Suprapubic skin (tissue), 4 donors: ENCODE measurements around the gene LCE2C. TPM values are rescaled to one million over a fixed set of nuclear protein-coding genes. Genes with fewer than 3 reads are reported as not detected.
A peak's percentile ranks its signal among the peaks of the same experiment; 100 is the strongest.
"Not testable (repeated sequence)": the region's sequence is repeated elsewhere in the genome, so short reads cannot be mapped to it uniquely, and the experiment has no call there.

ENCODE experiments used
- DNase-seq, 2 donors: peaks; one replicate each; pipeline ENCODE4 v3.0.0-alpha.2; 2019; ENCODE audit warnings: low spot score in 2 of 2
- H3K27ac ChIP-seq: fragments of 200-600 bp; sonication (generic); one replicate; pipeline ENCODE4 v1.5.1; 2019
- H3K27me3 ChIP-seq: fragments of 200-600 bp; sonication (generic); one replicate; pipeline ENCODE4 v1.5.1; 2019
- H3K36me3 ChIP-seq: fragments of 200-600 bp; sonication (generic); one replicate; pipeline ENCODE4 v1.5.1; 2019
- H3K4me1 ChIP-seq: fragments of 200-600 bp; sonication (generic); one replicate; pipeline ENCODE4 v1.5.1; 2019
- H3K4me3 ChIP-seq: fragments of 200-600 bp; sonication (generic); one replicate; pipeline ENCODE4 v1.5.1; 2019; ENCODE audit warnings: mild to moderate bottlenecking
- H3K9me3 ChIP-seq: fragments of 200-600 bp; sonication (generic); one replicate; pipeline ENCODE4 v1.5.1; 2019
- CTCF ChIP-seq, 2 donors: fragments of 200-600 bp in 1 of 2; fragments of 450-650 bp in 1 of 2; sonication (generic) in 1 of 2; IDR thresholded peaks; one replicate each; pipeline ENCODE4 v1.5.1; 2016 to 2019; ENCODE audit warnings: antibody characterized with exemption in 2 of 2, mild to moderate bottlenecking in 1 of 2, moderate library complexity in 1 of 2
- EP300 ChIP-seq: sonication (generic); formaldehyde crosslinking; IDR thresholded peaks from one replicate; pipeline ENCODE4 v1.6.1; 2017; ENCODE audit warnings: antibody characterized with exemption
- POLR2A ChIP-seq, 2 donors: fragments of 450-650 bp; IDR thresholded peaks; one replicate each; pipeline ENCODE4 v1.6.1; 2017; ENCODE audit warnings: antibody characterized with exemption in 2 of 2, mild to moderate bottlenecking in 2 of 2, moderate library complexity in 2 of 2
- POLR2AphosphoS5 ChIP-seq, 3 donors: sonication (generic); formaldehyde crosslinking; IDR thresholded peaks; one replicate each; pipeline ENCODE4 v1.6.1; 2017; ENCODE audit warnings: antibody characterized with exemption in 3 of 3
- WGBS: methylation state at CpG from one replicate; pipeline ENCODE4 v1.1.5; 2018; 5-methylcytosine and 5-hydroxymethylcytosine counted together
- total RNA-seq, 4 donors: library from RNA; depleted of rRNA; stranded (reverse); fragments of >200 nt; gene quantifications; one replicate each; pipeline ENCODE4 v1.1.0, GENCODE V29; 2016

LCE2C gene
- total RNA-seq, 4 donors from 2014 or later, result 66.5 to 669 (median 515) TPM

GRCh38 chr1:152646656-152647055 is 28.4 kb upstream of the LCE2C start:
- H3K27ac ChIP-seq, result no peak overlapping the region
- H3K4me1 ChIP-seq, result no peaks in the 10 kb centered on the region
- no peak for DNase-seq
- no peaks in the 10 kb centered on the region for H3K9me3 ChIP-seq
- H3K4me3 ChIP-seq, result no peak overlapping the region
- H3K27me3 ChIP-seq, result peaks cover 4% of the 10 kb centered on the region
- no peaks in the 10 kb centered on the region for H3K36me3 ChIP-seq
- TF ChIP-seq EP300, result no peak
- no peak for TF ChIP-seq CTCF (IDR thresholded peaks at IDR 0.05)
- no peak for TF ChIP-seq POLR2AphosphoS5 (IDR thresholded peaks at IDR 0.05)
- TF ChIP-seq POLR2A (IDR thresholded peaks at IDR 0.05), result no peak

DNA sequence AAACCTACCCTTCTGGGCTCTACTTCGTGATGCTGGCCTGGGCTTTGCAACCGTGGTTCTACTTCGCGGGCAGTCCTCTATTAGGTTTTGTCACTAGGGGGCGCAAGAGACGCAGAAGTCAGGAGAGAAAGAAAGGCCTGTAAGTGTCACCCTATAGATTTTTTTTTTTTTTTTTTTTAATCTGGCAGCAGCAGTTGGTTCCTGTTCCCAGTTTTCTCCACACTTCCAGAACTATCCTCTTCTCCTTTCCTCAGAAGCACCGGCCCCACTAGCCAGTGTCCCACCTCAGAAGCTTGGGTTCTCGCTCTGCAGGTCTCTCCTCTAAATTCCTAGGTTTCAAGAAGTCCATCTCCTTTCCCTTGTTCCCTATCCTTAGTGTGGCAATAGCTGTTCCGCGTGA is 21.0 kb upstream of the LCE2C start:
- no peaks in the 10 kb centered on the region for H3K4me1 ChIP-seq
- H3K27me3 ChIP-seq, result no peaks in the 10 kb centered on the region
- H3K27ac ChIP-seq, result no peak overlapping the region
- no peaks in the 10 kb centered on the region for H3K9me3 ChIP-seq
- TF ChIP-seq POLR2AphosphoS5 (IDR thresholded peaks at IDR 0.05) (no peak), CTCF (IDR thresholded peaks at IDR 0.05) (peak in 1 of 2 donors; percentile 56)
- peak in 1 of 2 donors; percentile 61 for DNase-seq
- WGBS, result 29% methylated on average over 10 of the region's 10 CpGs
- H3K36me3 ChIP-seq, result no peaks in the 10 kb centered on the region
- H3K4me3 ChIP-seq, result no peak overlapping the region

DNA sequence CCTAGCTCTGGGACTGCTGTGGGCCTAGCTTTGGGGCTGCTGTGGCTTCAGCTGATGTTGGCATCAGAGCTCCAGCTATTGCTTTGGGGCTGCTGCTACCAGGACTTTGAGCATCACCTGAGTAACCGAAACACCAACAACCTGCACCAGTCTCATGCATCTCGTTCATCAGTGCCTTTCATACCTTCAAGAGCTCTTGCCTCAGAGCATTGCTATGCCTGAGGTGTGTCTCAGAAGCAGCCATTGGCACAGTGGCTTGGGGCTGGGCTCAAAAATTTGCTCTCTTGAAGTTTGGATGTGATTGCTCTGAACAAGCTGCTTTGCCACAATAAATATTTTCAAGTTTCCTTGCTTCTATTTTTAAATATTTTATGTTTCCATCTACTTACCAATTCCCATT is 18.6 kb upstream of the LCE2C start:
- TF ChIP-seq POLR2A (IDR thresholded peaks at IDR 0.05), result no peak
- TF ChIP-seq POLR2AphosphoS5 (IDR thresholded peaks at IDR 0.05), result no peak
- TF ChIP-seq EP300, result no peak
- no peak for TF ChIP-seq CTCF (IDR thresholded peaks at IDR 0.05)
- WGBS, result 55% methylated on average over 2 of the region's 2 CpGs
- Histone ChIP-seq H3K27me3 (no peaks in the 10 kb centered on the region), H3K9me3 (no peaks in the 10 kb centered on the region), H3K4me3 (no peak overlapping the region), H3K36me3 (no peaks in the 10 kb centered on the region), H3K27ac (no peak overlapping the region), H3K4me1 (no peaks in the 10 kb centered on the region)
- DNase-seq, result no peak

DNA sequence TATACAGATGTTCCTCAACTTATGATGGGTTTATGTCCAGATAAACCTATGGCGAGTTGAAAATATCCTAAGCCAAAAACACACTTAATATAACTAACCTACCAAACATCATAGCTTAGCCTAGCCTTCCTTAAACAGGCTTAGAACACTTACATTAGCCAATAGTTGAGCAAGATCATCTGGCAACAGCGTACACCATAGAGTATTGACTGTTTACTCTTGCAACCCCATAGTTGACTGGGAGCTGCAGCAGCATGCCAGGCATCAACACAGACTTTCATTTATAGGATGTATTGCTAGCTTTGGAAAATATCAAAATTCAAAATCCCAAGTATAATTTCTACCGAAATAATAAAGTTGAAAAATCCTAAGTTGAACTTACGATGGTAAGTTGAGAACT is 17.4 kb upstream of the LCE2C start:
- TF ChIP-seq CTCF (IDR thresholded peaks at IDR 0.05) (no peak), EP300 (no peak), POLR2A (IDR thresholded peaks at IDR 0.05) (no peak), POLR2AphosphoS5 (IDR thresholded peaks at IDR 0.05) (no peak)
- 86% methylated on average over 4 of the region's 4 CpGs for WGBS
- DNase-seq, result no peak
- Histone ChIP-seq H3K9me3 (no peaks in the 10 kb centered on the region), H3K4me1 (no peaks in the 10 kb centered on the region), H3K27ac (no peak overlapping the region), H3K4me3 (no peak overlapping the region), H3K36me3 (no peaks in the 10 kb centered on the region), H3K27me3 (no peaks in the 10 kb centered on the region)

DNA sequence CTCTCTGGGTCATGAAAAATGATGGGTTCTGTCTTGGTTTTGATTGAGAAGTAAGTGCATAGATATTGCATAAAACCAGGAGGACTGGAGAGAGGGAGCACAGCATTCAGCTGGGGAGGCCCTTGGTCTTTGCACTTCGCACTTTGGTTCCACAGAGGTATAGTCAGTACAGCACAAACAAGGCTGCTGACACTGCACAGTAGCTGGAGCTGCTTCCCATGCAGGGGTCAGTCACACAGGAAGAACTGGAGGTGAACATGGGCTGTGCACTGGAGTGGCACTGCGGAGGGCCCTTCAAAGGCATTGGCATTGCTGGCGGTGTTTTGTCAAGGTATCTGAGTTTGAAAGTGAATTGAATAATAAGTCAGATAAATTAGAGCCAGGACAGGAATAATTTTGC is 16.4 kb upstream of the LCE2C start:
- Histone ChIP-seq H3K9me3 (no peaks in the 10 kb centered on the region), H3K27ac (no peak overlapping the region), H3K27me3 (no peaks in the 10 kb centered on the region), H3K36me3 (no peaks in the 10 kb centered on the region), H3K4me1 (no peaks in the 10 kb centered on the region), H3K4me3 (no peak overlapping the region)
- WGBS, result 98% methylated on average over 3 of the region's 3 CpGs
- TF ChIP-seq EP300 (no peak), POLR2AphosphoS5 (IDR thresholded peaks at IDR 0.05) (no peak), POLR2A (IDR thresholded peaks at IDR 0.05) (no peak)
- DNase-seq, result no peak

DNA sequence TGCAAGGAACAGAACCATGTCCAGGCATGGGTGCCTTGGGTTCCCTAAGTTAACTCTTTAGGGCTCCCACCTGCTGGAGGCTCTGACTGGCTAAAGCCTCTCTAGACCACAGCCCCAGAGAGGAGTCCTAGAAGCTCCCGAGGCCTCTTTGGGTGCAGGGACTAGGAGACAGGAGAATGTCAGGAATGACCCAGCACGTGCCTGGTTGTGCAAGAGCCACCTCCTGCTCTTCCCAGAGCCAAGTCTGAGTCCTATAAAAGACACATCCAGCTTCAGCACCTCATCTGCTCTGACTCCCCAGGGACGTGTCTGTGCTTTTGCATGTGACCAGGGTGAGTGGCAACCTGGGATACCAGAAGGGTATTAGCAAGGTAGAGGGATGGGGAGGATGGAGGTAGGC is 12.0 kb upstream of the LCE2C start, which contains the start of gene LCE2D:
Gene LCE2D (plus strand): TSS at position 283 of the 400 bp plus-strand sequence. CDS start 726 bp downstream, outside the sequence.
- TF ChIP-seq POLR2A (IDR thresholded peaks at IDR 0.05) (no peak), EP300 (no peak)
- no peak for DNase-seq
- H3K4me1 ChIP-seq, result no peaks in the 10 kb centered on the region

DNA sequence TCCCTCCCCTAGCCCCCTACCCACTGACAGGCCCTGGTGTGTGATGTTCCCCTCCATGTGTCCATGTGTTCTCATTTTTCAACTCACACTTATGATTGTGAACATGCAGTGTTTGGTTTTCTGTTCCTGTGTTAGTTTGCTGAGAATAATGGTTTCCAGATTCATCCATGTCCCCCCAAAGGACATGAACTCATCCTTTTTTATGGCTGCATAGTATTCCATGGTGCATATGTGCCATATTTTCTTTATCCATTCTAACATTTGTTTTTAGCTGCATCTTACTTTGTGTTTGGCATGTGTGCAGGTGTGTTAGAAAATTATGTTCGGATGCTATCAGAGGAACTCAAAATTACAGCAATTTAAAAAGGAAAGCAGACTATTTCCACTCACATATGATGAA is 8.9 kb upstream of the LCE2C start:
- not testable (repeated sequence) for H3K9me3 ChIP-seq, DNase-seq, H3K27ac ChIP-seq, H3K4me3 ChIP-seq, H3K36me3 ChIP-seq, H3K27me3 ChIP-seq, H3K4me1 ChIP-seq
- WGBS, result 97% methylated on average over 1 of the region's 1 CpG

More for the DNA sequence above, 12.0 kb upstream of the LCE2C start, which contains the start of gene LCE2D:
- H3K36me3 ChIP-seq, result no peaks in the 10 kb centered on the region
- H3K4me3 ChIP-seq, result no peak within 1 kb of the TSS
- no peaks in the 10 kb centered on the region for H3K9me3 ChIP-seq
- H3K27ac ChIP-seq, result no peak within 1 kb of the TSS
- H3K27me3 ChIP-seq, result no peaks in the 10 kb centered on the region
- WGBS, result 100% methylated on average over 3 of the region's 3 CpGs
